ENCODE data around the gene DRC7. TPM values are rescaled to one million over a fixed set of nuclear protein-coding genes. Genes with fewer than 3 reads are reported as not detected.

DRC7 gene
- total RNA-seq, 1 experiment from 2014 or later: not detected

DNA sequence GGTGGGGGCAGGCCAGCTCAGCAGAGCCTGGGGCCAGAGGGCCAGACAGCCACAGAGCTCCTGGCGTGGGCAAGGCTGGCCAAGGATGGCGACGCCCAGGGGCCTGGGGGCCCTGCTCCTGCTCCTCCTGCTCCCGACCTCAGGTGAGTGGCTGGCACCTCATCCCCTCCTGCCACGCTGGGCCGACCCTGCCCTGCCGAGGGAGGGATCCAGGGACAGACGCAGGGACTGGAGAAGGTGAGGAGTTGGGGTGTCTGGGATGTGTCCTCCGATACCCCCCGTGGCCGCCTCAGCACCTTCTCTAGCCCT is 26.4 kb upstream of the DRC7 start, which contains the start of gene ADGRG3:
Gene ADGRG3 (plus strand): TSS at position 44 of the 309 bp plus-strand sequence. CDS start 42 bp downstream, at position 86.
- in situ Hi-C loops (cut with HindIII; ENCODE audit: low pct_unique_long_range_greater_than_20kb, low sequenced_read_pairs) (no loop called here), intact Hi-C loops (cut with micrococcal nuclease; ENCODE audit: unreplicated experiment) (no loop called here)
- Histone ChIP-seq H3K9me3 (ENCODE audit: control insufficient read depth, insufficient read depth, low read depth, low read length) (no peaks in the 10 kb centered on the region), H3K27me3 (ENCODE audit: control insufficient read depth, insufficient read depth, low read length) (no peaks in the 10 kb centered on the region), H3K27ac (ENCODE audit: low read length) (no peak within 1 kb of the TSS), H3K4me3 (ENCODE audit: low read depth in 2 of 2, low read length in 2 of 2) (no peak within 1 kb of the TSS), H3K4me1 (ENCODE audit: control insufficient read depth, insufficient read depth, low read length) (no peaks in the 10 kb centered on the region), H3K36me3 (ENCODE audit: control insufficient read depth, insufficient read depth, low read length) (no peaks in the 10 kb centered on the region)
- DNase-seq (ENCODE audit: low read depth, low spot score): no peak
- no peak for TF ChIP-seq TCF7L2 (IDR thresholded peaks at IDR 0.05; ENCODE audit: low read depth, low read length)
- no peak for TF ChIP-seq POLR2AphosphoS5 (IDR thresholded peaks at IDR 0.05; ENCODE audit: low read depth, low read length)
- no peak for ATAC-seq
- CTCF ChIA-PET: no interaction called here
- POLR2A ChIA-PET: no interaction called here
- BruUV-seq (replicated peaks): no TSS peak

DNA sequence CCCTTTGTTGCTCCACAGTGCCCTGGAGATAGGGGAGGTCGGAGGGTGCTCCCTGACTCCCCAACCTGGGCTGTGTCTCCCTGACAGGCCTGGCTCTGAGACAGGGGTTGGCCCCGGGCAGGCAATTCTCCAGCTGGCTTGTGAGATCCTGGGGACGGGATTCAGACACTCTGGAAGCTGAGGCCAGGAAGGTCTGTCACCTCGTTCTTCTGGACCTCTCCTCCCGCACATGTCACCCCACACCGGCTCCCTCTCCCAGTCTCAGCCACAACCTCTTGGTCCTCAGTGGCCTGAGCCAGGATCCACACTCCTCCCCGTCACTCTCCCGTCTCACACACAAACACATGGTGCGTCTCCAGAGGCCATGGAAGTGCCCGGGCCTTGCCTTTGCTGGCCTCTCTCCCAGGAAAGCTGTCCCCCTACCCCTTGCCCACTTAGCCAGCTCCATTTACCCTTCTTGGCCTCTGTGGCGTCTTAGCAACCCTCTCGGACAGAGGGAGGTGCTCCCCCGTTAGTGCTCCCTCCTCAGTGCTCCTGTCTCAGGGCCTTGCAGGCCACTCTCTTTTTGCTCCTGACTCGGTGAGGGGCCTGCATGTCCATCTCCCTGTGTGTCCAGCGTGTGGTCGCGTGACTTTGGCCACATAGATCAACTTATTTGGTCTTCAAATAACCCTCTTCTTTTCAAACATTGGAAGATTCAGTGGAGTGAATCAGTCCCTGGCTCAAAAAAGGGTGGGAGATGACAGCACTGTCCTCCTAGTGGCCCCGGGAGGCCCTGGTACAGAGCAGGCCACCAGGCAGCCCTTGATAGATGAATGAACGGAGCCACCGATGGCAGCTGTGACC is 25.8 kb upstream of the DRC7 start:
- ATAC-seq (no peak), DNase-seq (ENCODE audit: low read depth, low spot score) (no peak)
- Histone ChIP-seq H3K4me1 (ENCODE audit: control insufficient read depth, insufficient read depth, low read length) (no peaks in the 10 kb centered on the region), H3K27ac (ENCODE audit: low read length) (no peak overlapping the region), H3K36me3 (ENCODE audit: control insufficient read depth, insufficient read depth, low read length) (no peaks in the 10 kb centered on the region), H3K9me3 (ENCODE audit: control insufficient read depth, insufficient read depth, low read depth, low read length) (no peaks in the 10 kb centered on the region), H3K4me3 (ENCODE audit: low read depth in 2 of 2, low read length in 2 of 2) (no peak overlapping the region), H3K27me3 (ENCODE audit: control insufficient read depth, insufficient read depth, low read length) (no peaks in the 10 kb centered on the region)
- TF ChIP-seq, protein P1, sequence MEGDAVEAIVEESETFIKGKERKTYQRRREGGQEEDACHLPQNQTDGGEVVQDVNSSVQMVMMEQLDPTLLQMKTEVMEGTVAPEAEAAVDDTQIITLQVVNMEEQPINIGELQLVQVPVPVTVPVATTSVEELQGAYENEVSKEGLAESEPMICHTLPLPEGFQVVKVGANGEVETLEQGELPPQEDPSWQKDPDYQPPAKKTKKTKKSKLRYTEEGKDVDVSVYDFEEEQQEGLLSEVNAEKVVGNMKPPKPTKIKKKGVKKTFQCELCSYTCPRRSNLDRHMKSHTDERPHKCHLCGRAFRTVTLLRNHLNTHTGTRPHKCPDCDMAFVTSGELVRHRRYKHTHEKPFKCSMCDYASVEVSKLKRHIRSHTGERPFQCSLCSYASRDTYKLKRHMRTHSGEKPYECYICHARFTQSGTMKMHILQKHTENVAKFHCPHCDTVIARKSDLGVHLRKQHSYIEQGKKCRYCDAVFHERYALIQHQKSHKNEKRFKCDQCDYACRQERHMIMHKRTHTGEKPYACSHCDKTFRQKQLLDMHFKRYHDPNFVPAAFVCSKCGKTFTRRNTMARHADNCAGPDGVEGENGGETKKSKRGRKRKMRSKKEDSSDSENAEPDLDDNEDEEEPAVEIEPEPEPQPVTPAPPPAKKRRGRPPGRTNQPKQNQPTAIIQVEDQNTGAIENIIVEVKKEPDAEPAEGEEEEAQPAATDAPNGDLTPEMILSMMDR (IDR thresholded peaks at IDR 0.05): no peak
- TF ChIP-seq SIN3A (IDR thresholded peaks at IDR 0.05; ENCODE audit: borderline replicate concordance, insufficient read depth, low read depth, low read length): no peak
- TF ChIP-seq POLR2AphosphoS5 (IDR thresholded peaks at IDR 0.05; ENCODE audit: low read depth, low read length): no peak
- TF ChIP-seq TCF7L2 (IDR thresholded peaks at IDR 0.05; ENCODE audit: low read depth, low read length): no peak
- TF ChIP-seq, protein P2, sequence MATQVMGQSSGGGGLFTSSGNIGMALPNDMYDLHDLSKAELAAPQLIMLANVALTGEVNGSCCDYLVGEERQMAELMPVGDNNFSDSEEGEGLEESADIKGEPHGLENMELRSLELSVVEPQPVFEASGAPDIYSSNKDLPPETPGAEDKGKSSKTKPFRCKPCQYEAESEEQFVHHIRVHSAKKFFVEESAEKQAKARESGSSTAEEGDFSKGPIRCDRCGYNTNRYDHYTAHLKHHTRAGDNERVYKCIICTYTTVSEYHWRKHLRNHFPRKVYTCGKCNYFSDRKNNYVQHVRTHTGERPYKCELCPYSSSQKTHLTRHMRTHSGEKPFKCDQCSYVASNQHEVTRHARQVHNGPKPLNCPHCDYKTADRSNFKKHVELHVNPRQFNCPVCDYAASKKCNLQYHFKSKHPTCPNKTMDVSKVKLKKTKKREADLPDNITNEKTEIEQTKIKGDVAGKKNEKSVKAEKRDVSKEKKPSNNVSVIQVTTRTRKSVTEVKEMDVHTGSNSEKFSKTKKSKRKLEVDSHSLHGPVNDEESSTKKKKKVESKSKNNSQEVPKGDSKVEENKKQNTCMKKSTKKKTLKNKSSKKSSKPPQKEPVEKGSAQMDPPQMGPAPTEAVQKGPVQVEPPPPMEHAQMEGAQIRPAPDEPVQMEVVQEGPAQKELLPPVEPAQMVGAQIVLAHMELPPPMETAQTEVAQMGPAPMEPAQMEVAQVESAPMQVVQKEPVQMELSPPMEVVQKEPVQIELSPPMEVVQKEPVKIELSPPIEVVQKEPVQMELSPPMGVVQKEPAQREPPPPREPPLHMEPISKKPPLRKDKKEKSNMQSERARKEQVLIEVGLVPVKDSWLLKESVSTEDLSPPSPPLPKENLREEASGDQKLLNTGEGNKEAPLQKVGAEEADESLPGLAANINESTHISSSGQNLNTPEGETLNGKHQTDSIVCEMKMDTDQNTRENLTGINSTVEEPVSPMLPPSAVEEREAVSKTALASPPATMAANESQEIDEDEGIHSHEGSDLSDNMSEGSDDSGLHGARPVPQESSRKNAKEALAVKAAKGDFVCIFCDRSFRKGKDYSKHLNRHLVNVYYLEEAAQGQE (IDR thresholded peaks at IDR 0.05; ENCODE audit: insufficient read depth in 1 of 2, low read depth in 2 of 2, low read length in 1 of 2): no peak
- POLR2A ChIA-PET: no interaction called here
- CTCF ChIA-PET: no interaction called here
- BruUV-seq (replicated peaks): no TSS peak
- intact Hi-C loops (cut with micrococcal nuclease; ENCODE audit: unreplicated experiment): no loop called here
- in situ Hi-C loops (cut with HindIII; ENCODE audit: low pct_unique_long_range_greater_than_20kb, low sequenced_read_pairs): no loop called here

DNA sequence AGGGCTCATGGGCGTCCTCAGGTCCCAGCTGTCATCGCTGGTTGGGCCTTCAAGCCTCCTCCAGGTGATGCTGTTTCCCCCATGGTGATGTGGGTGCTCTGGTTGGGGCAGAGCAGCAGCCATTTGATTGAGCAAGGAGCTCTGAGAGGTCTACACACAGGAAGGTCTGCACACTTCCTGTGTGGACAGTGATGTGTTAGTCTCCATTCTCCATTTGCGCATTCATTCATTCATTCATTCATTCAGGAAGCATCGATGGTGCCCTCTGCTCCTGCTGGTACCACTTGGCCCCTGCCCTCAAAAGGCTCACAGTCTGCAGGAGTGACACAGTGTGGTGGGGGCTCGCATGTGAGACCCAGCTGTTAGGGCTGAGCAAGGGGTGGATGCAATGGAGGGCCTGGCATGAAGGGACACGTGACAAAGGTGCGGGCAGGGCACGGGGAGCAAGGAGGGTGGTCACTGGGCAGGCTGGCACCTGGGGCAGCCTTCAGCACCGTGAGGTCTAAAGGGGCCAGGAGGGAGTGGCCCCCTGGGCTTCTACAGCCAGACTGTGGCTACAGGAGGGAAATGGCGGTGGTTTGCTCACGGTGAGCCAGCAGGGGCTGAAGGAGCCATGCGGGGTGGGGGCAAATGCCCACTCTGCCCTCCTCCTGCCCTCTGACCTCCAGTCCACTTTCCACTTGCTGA is 25.0 kb upstream of the DRC7 start:
- intact Hi-C loops (cut with micrococcal nuclease; ENCODE audit: unreplicated experiment): no loop called here
- H3K9me3 ChIP-seq (ENCODE audit: control insufficient read depth, insufficient read depth, low read depth, low read length): no peaks in the 10 kb centered on the region
- H3K4me3 ChIP-seq (ENCODE audit: low read depth in 2 of 2, low read length in 2 of 2): no peak overlapping the region
- ChIA-PET CTCF (no interaction called here), POLR2A (no interaction called here)
- ATAC-seq (no peak), DNase-seq (ENCODE audit: low read depth, low spot score) (no peak)
- no peaks in the 10 kb centered on the region for H3K27me3 ChIP-seq (ENCODE audit: control insufficient read depth, insufficient read depth, low read length)
- no peaks in the 10 kb centered on the region for H3K36me3 ChIP-seq (ENCODE audit: control insufficient read depth, insufficient read depth, low read length)
- H3K4me1 ChIP-seq (ENCODE audit: control insufficient read depth, insufficient read depth, low read length): no peaks in the 10 kb centered on the region
- in situ Hi-C loops (cut with HindIII; ENCODE audit: low pct_unique_long_range_greater_than_20kb, low sequenced_read_pairs): no loop called here
- no peak overlapping the region for H3K27ac ChIP-seq (ENCODE audit: low read length)
- no TSS peak for BruUV-seq (replicated peaks)
- TF ChIP-seq TCF7L2 (IDR thresholded peaks at IDR 0.05; ENCODE audit: low read depth, low read length) (no peak), SIN3A (IDR thresholded peaks at IDR 0.05; ENCODE audit: borderline replicate concordance, insufficient read depth, low read depth, low read length) (no peak), POLR2AphosphoS5 (IDR thresholded peaks at IDR 0.05; ENCODE audit: low read depth, low read length) (no peak)
- TF ChIP-seq, protein P1 (IDR thresholded peaks at IDR 0.05): no peak
- TF ChIP-seq, protein P2 (IDR thresholded peaks at IDR 0.05; ENCODE audit: insufficient read depth in 1 of 2, low read depth in 2 of 2, low read length in 1 of 2): no peak
